Urothelium cell line (cell line): Measurements from ENCODE around the gene TPO.
"Not testable (repeated sequence)": the region's sequence is repeated elsewhere in the genome, so short reads cannot be mapped to it uniquely, and the experiment has no call there.

ENCODE experiments used
- DNase-seq: peaks from one replicate; pipeline ENCODE4 v3.0.0; 2011; ENCODE audit warnings: low spot score, mixed read lengths
- FAIRE-seq: peaks from 2 replicates; lab custom pipeline; 2011; peaks lifted over from hg19 to GRCh38; lab: Jason Lieb, UNC

The TPO gene

GRCh38 chr2:1548910-1549673, 135.8 kb downstream of the TPO start:
- DNase-seq, result no peak
- no peak for FAIRE-seq

GRCh38 chr2:1550076-1550475, 136.8 kb downstream of the TPO start:
- FAIRE-seq, result no peak
- no peak for DNase-seq

GRCh38 chr2:1550658-1551316, 137.5 kb downstream of the TPO start:
- DNase-seq, result peak; percentile 71
- no peak for FAIRE-seq

GRCh38 chr2:1551905-1552304, 138.6 kb downstream of the TPO start:
- FAIRE-seq (no peak), DNase-seq (no peak)

GRCh38 chr2:1552611-1553010, 139.3 kb downstream of the TPO start:
- DNase-seq, result no peak
- no peak for FAIRE-seq

- FAIRE-seq (no peak), DNase-seq (no peak)
Observed at GRCh38 chr2:1553671-1554295, 140.5 kb downstream of the TPO start.

GRCh38 chr2:1556286-1556685, 143.0 kb downstream of the TPO start:
- DNase-seq (no peak), FAIRE-seq (no peak)

GRCh38 chr2:1556776-1557466, 143.7 kb downstream of the TPO start:
- DNase-seq (peak; percentile 77), FAIRE-seq (no peak)

GRCh38 chr2:1557467-1557820, 144.2 kb downstream of the TPO start:
- FAIRE-seq, result no peak
- no peak for DNase-seq

GRCh38 chr2:1559589-1560175, 146.4 kb downstream of the TPO start:
- FAIRE-seq (no peak), DNase-seq (no peak)

GRCh38 chr2:1561259-1561658, 148.0 kb downstream of the TPO start:
- FAIRE-seq, result no peak

GRCh38 chr2:1561811-1562421, 148.7 kb downstream of the TPO start:
- DNase-seq (no peak), FAIRE-seq (no peak)

More at GRCh38 chr2:1561259-1561658, 148.0 kb downstream of the TPO start:
- DNase-seq, result no peak

- FAIRE-seq, result no peak
- no peak for DNase-seq
Observed at GRCh38 chr2:1563084-1563857, 150.0 kb downstream of the TPO start.

- FAIRE-seq (no peak), DNase-seq (no peak)
Observed at GRCh38 chr2:1563943-1564891, 151.0 kb downstream of the TPO start.

GRCh38 chr2:1567556-1568344, 154.5 kb downstream of the TPO start:
- DNase-seq (no peak), FAIRE-seq (no peak)

GRCh38 chr2:1568345-1568668, 155.0 kb downstream of the TPO start:
- not testable (repeated sequence) for FAIRE-seq, DNase-seq

- DNase-seq (no peak), FAIRE-seq (no peak)
Observed at GRCh38 chr2:1569879-1570450, 156.7 kb downstream of the TPO start.
